NCI-H1048 (cell line): Measurements from ENCODE around the gene MLIP.

Experiments
- DNase-seq: peaks from one replicate; lab custom pipeline; 2025; lab: John Stamatoyannopoulos, UW

Gene MLIP

GRCh38 chr6:54282186-54282585, 170.9 kb downstream of the MLIP start:
- DNase-seq = no peak

- no peak for DNase-seq
These were observed 173.1 kb downstream of the MLIP start for GRCh38 chr6:54284161-54284860.

- DNase-seq = no peak
These were observed 174.4 kb downstream of the MLIP start for GRCh38 chr6:54285595-54285994.

- no peak for DNase-seq
These were observed 174.9 kb downstream of the MLIP start for GRCh38 chr6:54286141-54286540.

GRCh38 chr6:54288474-54288873, 177.2 kb downstream of the MLIP start:
- DNase-seq = no peak

GRCh38 chr6:54289426-54289825, 178.2 kb downstream of the MLIP start:
- DNase-seq = no peak

- DNase-seq = no peak
These were observed 179.9 kb downstream of the MLIP start for GRCh38 chr6:54291146-54291545.

- no peak for DNase-seq
These were observed 180.5 kb downstream of the MLIP start for GRCh38 chr6:54291738-54292137.

- no peak for DNase-seq
These were observed 183.8 kb downstream of the MLIP start for GRCh38 chr6:54294965-54295532.

- DNase-seq = no peak
These were observed 188.5 kb downstream of the MLIP start for GRCh38 chr6:54299542-54300269.

- no peak for DNase-seq
These were observed 190.5 kb downstream of the MLIP start for GRCh38 chr6:54301770-54302169.

GRCh38 chr6:54307439-54307910, 196.2 kb downstream of the MLIP start:
- no peak for DNase-seq

- no peak for DNase-seq
These were observed 197.2 kb downstream of the MLIP start, which contains the start of gene TINAG for GRCh38 chr6:54308289-54308985. Gene TINAG (plus strand): TSS chr6:54308441. CDS start chr6:54308551, 110 bp downstream.

GRCh38 chr6:54308986-54309315, 197.7 kb downstream of the MLIP start:
- no peak for DNase-seq

- no peak for DNase-seq
These were observed 199.3 kb downstream of the MLIP start for GRCh38 chr6:54310377-54311152.

- DNase-seq = no peak
These were observed 204.4 kb downstream of the MLIP start for GRCh38 chr6:54315656-54316055.
